Neural crest cell (in vitro differentiated cells): Measurements from ENCODE around the gene MYO7A. TPM values are rescaled to one million over a fixed set of nuclear protein-coding genes. Genes with fewer than 3 reads are reported as not detected.
"Not testable (repeated sequence)": the region's sequence is repeated elsewhere in the genome, so short reads cannot be mapped to it uniquely, and the experiment has no call there.

Experiments
- DNase-seq: peaks from one replicate; pipeline ENCODE4 v3.0.0; 2021; ENCODE audit warnings: low read depth, mixed read lengths, low spot score
- H3K27ac Mint-ChIP-seq: one replicate; pipeline ENCODE4 v1.8.0; 2021; ENCODE audit warnings: mild to moderate bottlenecking, mixed read lengths; ENCODE audit not compliant: unreplicated experiment
- H3K27me3 Mint-ChIP-seq: 2 replicates; pipeline ENCODE4 v1.8.0; 2021; ENCODE audit warnings: low read depth, mild to moderate bottlenecking, mixed read lengths
- H3K36me3 Mint-ChIP-seq: 2 replicates; pipeline ENCODE4 v1.8.0; 2021; ENCODE audit warnings: low read depth, mild to moderate bottlenecking, mixed read lengths
- H3K4me1 Mint-ChIP-seq: 2 replicates; pipeline ENCODE4 v1.8.0; 2021; ENCODE audit warnings: mixed read lengths
- H3K4me3 Mint-ChIP-seq: one replicate; pipeline ENCODE4 v1.8.0; 2021; ENCODE audit warnings: mild to moderate bottlenecking, mixed read lengths
- H3K9me3 Mint-ChIP-seq: 2 replicates; pipeline ENCODE4 v1.8.0; 2021; ENCODE audit warnings: mixed read lengths
- total RNA-seq: library from RNA; stranded (reverse); gene quantifications from 2 replicates; pipeline ENCODE4 v1.2.1, GENCODE V29; 2021
- TF ChIP-seq, protein P1 (sequence below): fragments of 200-600 bp; sonication (generic); conservative IDR thresholded peaks from 2 replicates; pipeline ENCODE4 v1.5.0; 2021; ENCODE audit warnings: antibody characterized with exemption, mild to moderate bottlenecking

The MYO7A gene
- total RNA-seq, 1 donor from 2014 or later = 2.5 TPM

DNA sequence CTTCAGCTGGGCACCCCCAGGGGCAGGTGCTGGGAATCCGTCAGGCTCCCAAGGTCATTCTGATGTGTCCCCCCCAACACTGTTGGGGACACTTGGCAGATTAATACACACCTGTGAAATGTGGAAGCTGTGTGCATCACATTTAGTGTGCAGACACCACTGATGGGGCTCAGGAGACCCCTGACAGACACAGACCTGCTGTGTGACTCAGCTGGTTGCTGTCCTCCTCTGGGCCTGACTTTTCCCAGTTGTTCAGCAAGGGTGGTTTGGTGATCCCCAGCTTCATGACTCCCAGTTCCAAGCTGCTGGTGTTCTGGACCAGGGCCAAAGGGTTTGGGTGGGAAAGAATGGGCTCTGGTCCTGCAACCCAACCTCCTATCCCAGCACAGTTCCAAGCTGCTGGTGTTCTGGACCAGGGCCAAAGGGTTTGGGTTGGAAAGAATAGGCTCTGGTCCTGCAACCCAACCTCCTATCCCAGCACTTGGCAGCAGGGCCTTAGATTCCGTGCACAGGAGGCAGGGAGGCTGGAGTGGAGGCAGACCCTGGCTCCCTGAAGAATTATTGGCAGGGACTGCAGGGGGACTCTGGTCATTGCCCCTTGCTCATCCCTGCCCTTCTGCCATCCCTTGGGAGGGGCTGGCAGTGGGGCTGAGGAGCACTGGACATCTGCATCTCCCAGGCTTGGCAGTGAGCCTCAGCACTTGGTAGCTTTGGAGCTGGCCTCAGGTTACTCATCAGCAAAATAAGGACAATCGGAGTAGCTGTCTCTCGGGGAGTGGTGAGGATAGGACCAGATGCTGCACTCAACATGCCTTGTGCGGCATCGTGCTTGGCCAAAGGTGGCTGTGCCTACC is 33.8 kb upstream of the MYO7A start:
- DNase-seq = no peak
- TF ChIP-seq, protein P1, sequence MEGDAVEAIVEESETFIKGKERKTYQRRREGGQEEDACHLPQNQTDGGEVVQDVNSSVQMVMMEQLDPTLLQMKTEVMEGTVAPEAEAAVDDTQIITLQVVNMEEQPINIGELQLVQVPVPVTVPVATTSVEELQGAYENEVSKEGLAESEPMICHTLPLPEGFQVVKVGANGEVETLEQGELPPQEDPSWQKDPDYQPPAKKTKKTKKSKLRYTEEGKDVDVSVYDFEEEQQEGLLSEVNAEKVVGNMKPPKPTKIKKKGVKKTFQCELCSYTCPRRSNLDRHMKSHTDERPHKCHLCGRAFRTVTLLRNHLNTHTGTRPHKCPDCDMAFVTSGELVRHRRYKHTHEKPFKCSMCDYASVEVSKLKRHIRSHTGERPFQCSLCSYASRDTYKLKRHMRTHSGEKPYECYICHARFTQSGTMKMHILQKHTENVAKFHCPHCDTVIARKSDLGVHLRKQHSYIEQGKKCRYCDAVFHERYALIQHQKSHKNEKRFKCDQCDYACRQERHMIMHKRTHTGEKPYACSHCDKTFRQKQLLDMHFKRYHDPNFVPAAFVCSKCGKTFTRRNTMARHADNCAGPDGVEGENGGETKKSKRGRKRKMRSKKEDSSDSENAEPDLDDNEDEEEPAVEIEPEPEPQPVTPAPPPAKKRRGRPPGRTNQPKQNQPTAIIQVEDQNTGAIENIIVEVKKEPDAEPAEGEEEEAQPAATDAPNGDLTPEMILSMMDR = no peak
- H3K27me3 Mint-ChIP-seq = no peaks in the 10 kb centered on the region
- no peak overlapping the region for H3K4me3 Mint-ChIP-seq
- H3K9me3 Mint-ChIP-seq = no peaks in the 10 kb centered on the region
- H3K36me3 Mint-ChIP-seq = no peaks in the 10 kb centered on the region
- H3K27ac Mint-ChIP-seq = no peak overlapping the region
- H3K4me1 Mint-ChIP-seq = peaks cover 4% of the 10 kb centered on the region

DNA sequence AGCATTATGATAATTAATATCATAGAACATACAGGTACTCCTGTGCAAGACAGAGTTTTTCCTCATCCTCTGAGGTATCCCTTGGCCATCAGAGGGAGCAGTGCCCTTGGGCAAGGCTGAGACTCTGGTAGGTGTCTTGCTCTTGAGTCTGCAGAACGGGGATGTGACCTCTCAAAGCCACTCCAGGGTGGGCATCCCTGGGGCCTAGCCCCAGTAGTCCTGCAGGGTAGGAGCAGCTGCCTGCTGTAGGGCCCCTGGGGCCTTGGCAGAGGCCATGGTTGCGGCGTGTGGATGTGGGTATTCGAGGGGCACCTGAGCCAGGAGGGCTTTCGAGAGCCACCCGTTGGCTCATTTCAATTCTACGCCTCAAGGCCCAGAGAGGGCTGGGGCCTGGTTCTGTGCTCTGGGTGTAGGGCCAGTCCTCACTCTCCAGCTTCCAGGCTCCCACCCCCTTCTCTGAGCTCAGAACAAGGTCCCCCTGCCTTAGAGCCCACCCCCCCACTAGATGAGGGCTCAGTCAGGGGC is 33.1 kb upstream of the MYO7A start:
- H3K27ac Mint-ChIP-seq = no peak overlapping the region
- H3K36me3 Mint-ChIP-seq = no peaks in the 10 kb centered on the region
- no peak for DNase-seq
- H3K9me3 Mint-ChIP-seq = no peaks in the 10 kb centered on the region
- H3K4me3 Mint-ChIP-seq = no peak overlapping the region
- H3K27me3 Mint-ChIP-seq = no peaks in the 10 kb centered on the region
- TF ChIP-seq, protein P1 = no peak
- H3K4me1 Mint-ChIP-seq = peaks cover 4% of the 10 kb centered on the region

DNA sequence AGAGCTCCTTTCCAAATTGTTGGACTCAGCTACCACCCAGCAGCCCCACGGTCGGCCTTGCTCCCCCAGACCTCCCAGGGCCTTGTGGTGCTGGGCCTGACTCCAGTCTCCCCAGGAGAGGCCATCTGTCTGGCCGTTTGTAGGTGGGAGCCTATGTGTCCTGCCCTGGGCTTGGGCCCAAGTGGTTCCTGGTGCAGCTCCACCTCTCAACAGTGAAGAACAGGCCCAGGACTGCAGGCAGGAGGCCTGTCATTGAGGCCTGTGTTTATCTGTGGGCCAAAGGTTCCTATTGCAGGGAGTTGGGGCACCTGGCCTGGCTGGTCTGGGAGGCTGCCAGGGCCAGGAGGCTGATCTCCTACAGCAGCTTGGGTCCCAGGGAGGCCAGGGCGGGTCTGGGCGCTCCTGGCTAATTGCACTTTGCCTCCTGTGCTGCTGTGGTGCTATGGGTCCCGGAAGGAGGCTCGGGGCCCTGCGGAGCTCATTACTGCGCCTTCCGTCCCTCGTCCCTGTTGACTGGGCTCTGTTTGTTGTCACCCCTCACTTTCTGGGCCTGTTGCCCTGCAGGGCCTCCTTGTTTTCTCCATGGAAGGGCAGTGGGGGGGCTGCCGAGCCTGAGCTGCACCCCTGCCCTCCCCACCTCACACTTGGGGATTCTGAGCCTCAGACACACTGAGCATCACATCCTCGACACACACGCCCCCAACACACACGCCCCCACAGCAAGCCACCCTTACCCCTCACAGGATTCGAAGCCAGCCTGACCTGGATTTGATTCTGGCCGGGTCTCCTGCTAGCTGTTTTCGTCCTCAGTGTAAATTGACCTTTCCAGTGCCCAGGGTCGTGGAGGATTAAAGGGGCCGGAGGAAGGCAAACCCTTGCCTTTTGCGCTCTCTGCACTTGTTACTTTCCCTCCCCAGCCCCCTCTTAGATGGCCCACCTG is 32.2 kb upstream of the MYO7A start:
- DNase-seq = no peak
- TF ChIP-seq, protein P1 = no peak
- Mint-ChIP-seq H3K36me3 (peaks cover 5% of the 10 kb centered on the region), H3K27ac (no peak overlapping the region), H3K9me3 (no peaks in the 10 kb centered on the region), H3K27me3 (no peaks in the 10 kb centered on the region), H3K4me3 (no peak overlapping the region), H3K4me1 (peaks cover 4% of the 10 kb centered on the region)

DNA sequence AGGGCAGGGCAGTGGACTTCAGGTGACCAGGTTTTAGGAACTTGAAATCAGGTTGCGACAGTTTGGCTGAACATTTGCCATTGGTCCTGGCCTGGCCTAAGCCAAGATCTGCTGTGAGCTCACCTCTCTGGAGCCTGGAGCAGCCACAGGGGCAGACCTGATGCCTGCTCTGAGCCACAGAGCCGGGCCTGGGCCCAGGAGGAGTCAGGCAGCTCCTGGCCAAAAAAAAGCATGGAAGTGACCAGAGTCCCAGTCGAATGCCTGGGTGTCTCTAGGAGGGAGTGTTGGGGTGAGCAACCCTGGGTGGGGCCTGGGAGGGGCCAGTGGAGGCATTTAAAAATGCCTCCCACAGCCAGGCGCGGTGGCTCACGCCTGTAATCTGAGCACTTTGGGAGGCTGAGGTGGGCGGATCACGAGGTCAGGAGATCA is 31.4 kb upstream of the MYO7A start:
- Mint-ChIP-seq H3K9me3 (no peaks in the 10 kb centered on the region), H3K4me1 (peaks cover 3% of the 10 kb centered on the region), H3K27me3 (no peaks in the 10 kb centered on the region), H3K36me3 (peaks cover 8% of the 10 kb centered on the region), H3K4me3 (no peak overlapping the region), H3K27ac (no peak overlapping the region)
- TF ChIP-seq, protein P1 = no peak
- no peak for DNase-seq

DNA sequence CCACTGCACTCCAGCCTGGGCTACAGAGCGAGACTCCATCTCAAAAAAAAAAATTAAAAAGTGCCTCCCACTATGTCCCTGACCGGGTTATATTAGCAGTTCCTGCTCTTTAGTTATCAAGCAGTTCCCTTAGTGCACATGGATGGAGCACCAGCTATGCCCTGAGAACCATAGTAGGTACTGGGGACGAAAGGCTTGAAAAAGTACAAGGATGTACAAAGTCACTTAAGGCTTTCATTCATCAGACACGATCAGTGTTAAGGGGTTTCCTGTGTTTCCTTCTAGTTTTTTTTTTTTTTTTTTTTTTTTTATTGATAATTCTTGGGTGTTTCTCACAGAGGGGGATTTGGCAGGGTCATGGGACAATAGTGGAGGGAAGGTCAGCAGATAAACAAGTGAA is 30.9 kb upstream of the MYO7A start:
- H3K4me1 Mint-ChIP-seq, H3K36me3 Mint-ChIP-seq, H3K9me3 Mint-ChIP-seq, H3K4me3 Mint-ChIP-seq, H3K27me3 Mint-ChIP-seq, DNase-seq, H3K27ac Mint-ChIP-seq: not testable (repeated sequence)
